K562 (cell line): Measurements from ENCODE around the gene OPA1. TPM values are rescaled to one million over a fixed set of nuclear protein-coding genes. Genes with fewer than 3 reads are reported as not detected.
A peak's percentile ranks its signal among the peaks of the same experiment; 100 is the strongest.

Source experiments
- CBFA2T3 ChIP-seq: fragments of 450-650 bp; IDR thresholded peaks from 2 replicates; pipeline ENCODE4 v1.6.1; 2017
- CC2D1A ChIP-seq: fragments of 450-650 bp; IDR thresholded peaks from 2 replicates; pipeline ENCODE4 v1.6.1; 2017; ENCODE audit warnings: mild to moderate bottlenecking
- CEBPZ ChIP-seq: fragments of 150-350 bp; IDR thresholded peaks from 2 replicates; pipeline ENCODE4 v1.6.1; 2014; ENCODE audit warnings: low read depth, mild to moderate bottlenecking, low read length, borderline replicate concordance
- CREB1 ChIP-seq, 2 experiments: sonication (generic) in 1 of 2; formaldehyde crosslinking in 1 of 2; IDR thresholded peaks; 2 replicates each; pipeline versions ENCODE4 v1.6.1 to v1.8.0; 2012 to 2022; ENCODE audit warnings: inconsistent platforms in 1 of 2, mild to moderate bottlenecking in 1 of 2, missing genetic modification reagents in 1 of 2, moderate library complexity in 1 of 2
- CREB3 ChIP-seq: fragments of 450-650 bp; conservative IDR thresholded peaks from 2 replicates; pipeline ENCODE4 v1.6.1; 2016; ENCODE audit warnings: missing genetic modification characterization, low read depth, mild to moderate bottlenecking, missing compliant biosample characterization, moderate library complexity
- NCOA2 ChIP-seq, 2 experiments: fragments of 450-650 bp; IDR thresholded peaks; 2 replicates each; pipeline ENCODE4 v1.6.1; 2018; ENCODE audit warnings: mild to moderate bottlenecking in 2 of 2, moderate library complexity in 1 of 2; ENCODE audit not compliant: partially characterized antibody in 2 of 2
- NUFIP1 ChIP-seq: fragments of 450-650 bp; IDR thresholded peaks from 2 replicates; pipeline ENCODE4 v1.6.1; 2018; ENCODE audit not compliant: partially characterized antibody
- RCOR1 ChIP-seq, 2 experiments: IDR thresholded peaks; 2 replicates each; pipeline ENCODE4 v1.6.1; 2012; ENCODE audit warnings: low read depth in 2 of 2, low read length in 2 of 2, borderline replicate concordance in 1 of 2, improper control_type of control experiment in 1 of 2
- TAL1 ChIP-seq: fragments of 450-650 bp; IDR thresholded peaks from 2 replicates; pipeline ENCODE4 v1.6.1; 2016; ENCODE audit warnings: mild to moderate bottlenecking
- THRB ChIP-seq: fragments of 450-650 bp; formaldehyde crosslinking; conservative IDR thresholded peaks from 2 replicates; pipeline ENCODE4 v1.4.0; 2022; ENCODE audit warnings: mild to moderate bottlenecking, missing genetic modification characterization
- ZBED1 ChIP-seq: IDR thresholded peaks from 2 replicates; pipeline ENCODE4 v1.6.1; 2014
- ZBTB11 ChIP-seq, 3 experiments: fragments of 200-800 bp in 1 of 3; fragments of 250-450 bp in 1 of 3; fragments of 450-650 bp in 1 of 3; sonication (Bioruptor Pico) in 1 of 3; sonication (Bioruptor generic) in 1 of 3; formaldehyde crosslinking in 1 of 3; IDR thresholded peaks; 2 replicates each; pipeline versions ENCODE4 v1.6.1 to v1.8.0; 2016 to 2022; ENCODE audit warnings: mild to moderate bottlenecking in 2 of 3, missing genetic modification characterization in 2 of 3, missing compliant biosample characterization in 1 of 3, moderate library complexity in 1 of 3
- ZKSCAN8 ChIP-seq: fragments of 200-800 bp; sonication (Bioruptor generic); IDR thresholded peaks from 2 replicates; pipeline ENCODE4 v1.6.1; 2016; ENCODE audit warnings: missing genetic modification characterization, missing compliant biosample characterization
- ZNF449 ChIP-seq: fragments of 250-450 bp; sonication (Bioruptor Pico); IDR thresholded peaks from 2 replicates; pipeline ENCODE4 v1.8.0; 2022; ENCODE audit warnings: moderate library complexity, mild to moderate bottlenecking, inconsistent platforms
- ZNF79 ChIP-seq: fragments of 250-450 bp; sonication (Bioruptor Pico); IDR thresholded peaks from 2 replicates; pipeline ENCODE4 v1.4.0; 2020; ENCODE audit warnings: low read depth, mild to moderate bottlenecking, moderate library complexity
- ZSCAN29 ChIP-seq: fragments of 450-650 bp; IDR thresholded peaks from 2 replicates; pipeline ENCODE4 v1.6.1; 2017
- polyA plus RNA-seq, 8 experiments: library from polyadenylated mRNA; depleted of rRNA in 4 of 8; stranded (reverse) in 5 of 8; unstranded in 3 of 8; fragments of >200 nt; fragmentation: Nextera tagmentation in 2 of 8; fragmentation: Illumina TruSeq in 1 of 8; extraction: Ambion mirVana in 2 of 8; extraction: Trizol in 1 of 8; gene quantifications; 2 replicates each; pipeline versions ENCODE4 v1.2.1 to v1.2.3, GENCODE V29; 2011 to 2014; ENCODE audit warnings: inconsistent platforms in 1 of 8, missing spikeins in 1 of 8
- total RNA-seq, 7 experiments: library from RNA; depleted of rRNA in 6 of 7; stranded (reverse); fragments of >200 nt in 6 of 7; fragmentation: Illumina TruSeq in 2 of 7; extraction: Trizol in 2 of 7; gene quantifications; 2 replicates each; pipeline versions ENCODE4 v1.2.1 to v1.2.3, GENCODE V29; 2011 to 2021; ENCODE audit warnings: low replicate concordance in 1 of 7

Gene OPA1
- total and polyA plus RNA-seq, 9 of the 15 experiments (the other 6 are each of a cell fraction or from before 2014, with no cell fraction given) = 19.7 to 127 (median 94.7) TPM

- peak; percentile 42; the same call in 1 of the 2 replicates for TF ChIP-seq ZNF79 (CRISPR knock-in tag)
- TF ChIP-seq ZKSCAN8 (CRISPR knock-in tag) = peak; percentile 92
- TF ChIP-seq ZBTB11 (CRISPR knock-in tag; IDR thresholded peaks at IDR 0.05) = peak in 1 of 3 experiments; percentile 86; a peak in 2 of 6 replicates
- TF ChIP-seq RCOR1 (IDR thresholded peaks at IDR 0.05; ENCODE audit: borderline replicate concordance in 1 of 2, low read depth in 2 of 2, low read length in 2 of 2) = peak; percentile 94 to 98
- no peak for TF ChIP-seq ZSCAN29
- peak; percentile 78 for TF ChIP-seq NUFIP1
- TF ChIP-seq CC2D1A = peak; percentile 99
- peak; percentile 100 for TF ChIP-seq CBFA2T3
- peak; percentile 80 for TF ChIP-seq CREB1 (IDR thresholded peaks at IDR 0.05)
- no peak for TF ChIP-seq CREB1 (CRISPR knock-in tag; IDR thresholded peaks at IDR 0.05)
- peak; percentile 88; the same call in 1 of the 2 replicates for TF ChIP-seq ZNF449 (CRISPR knock-in tag)
- TF ChIP-seq TAL1 = peak; percentile 100
- TF ChIP-seq NCOA2 (IDR thresholded peaks at IDR 0.05; ENCODE audit: partially characterized antibody in 2 of 2) = peak; percentile 81 to 83
- TF ChIP-seq CREB3 (tag) = peak; percentile 81; the same call in 1 of the 2 replicates
- no peak for TF ChIP-seq CEBPZ
- TF ChIP-seq THRB = peak; percentile 84; the same call in 1 of the 2 replicates
- peak; percentile 95 for TF ChIP-seq ZBED1
Measured at GRCh38 chr3:193660698-193661411, 67.8 kb downstream of the OPA1 start (continued).
